ENCODE results near the gene LTBP2.

Gene LTBP2

DNA sequence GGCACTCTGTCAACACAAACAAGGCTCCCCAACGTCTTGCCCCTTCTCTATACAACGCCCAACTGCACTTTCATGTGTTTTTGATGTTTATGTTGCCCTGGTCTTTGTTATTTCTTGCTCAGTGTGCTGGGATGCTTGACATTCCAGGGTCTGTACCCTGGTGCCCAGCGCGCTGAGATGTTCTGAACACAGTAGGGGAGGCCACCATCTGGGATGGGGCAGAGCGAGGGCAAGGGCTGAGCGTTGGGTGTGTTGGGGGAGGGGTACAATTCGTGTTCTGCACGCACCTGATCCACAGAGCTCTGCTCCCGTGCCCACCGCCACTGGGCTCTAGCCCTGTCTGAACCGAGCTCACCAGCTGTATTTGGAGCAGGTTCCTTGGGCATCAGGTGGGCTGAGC, 65.6 kb downstream of the LTBP2 start:
- POLR2A ChIA-PET: no interaction called here
- Histone ChIP-seq H3K27me3 (replicated peaks in 2 of 5; ENCODE audit: control insufficient read depth in 4 of 5, insufficient read depth in 5 of 5, low read length in 4 of 5) (no peaks in the 10 kb centered on the region), H3K4me1 (ENCODE audit: control extremely low read depth in 1 of 4, control insufficient read depth in 4 of 4, insufficient read depth in 4 of 4, low read length in 3 of 4) (no peaks in the 10 kb centered on the region), H3K9me3 (ENCODE audit: control extremely low read depth in 1 of 5, control insufficient read depth in 4 of 5, insufficient read depth in 2 of 5, low read depth in 1 of 5, low read length in 4 of 5) (no peaks in the 10 kb centered on the region), H3K27ac (ENCODE audit: insufficient read depth in 1 of 2, low read depth in 1 of 2, low read length in 2 of 2, poor library complexity in 1 of 2, severe bottlenecking in 2 of 2) (no peak overlapping the region), H3K4me3 (ENCODE audit: control insufficient read depth in 1 of 7, extremely low read depth in 1 of 7, insufficient read depth in 4 of 7, low read depth in 2 of 7, low read length in 6 of 7) (no peak overlapping the region), H3K36me3 (ENCODE audit: control insufficient read depth in 4 of 4, insufficient read depth in 4 of 4, low read length in 3 of 4) (no peaks in the 10 kb centered on the region)
- DNase-seq: no peak
- CTCF ChIA-PET: interaction anchor here (0.9 kb wide), 1 partner anchor 58 kb away, joined by 3 read pairs; no protein-coding TSS in a partner anchor
- 94% methylated on average over 9 of the region's 11 CpGs for WGBS (ENCODE audit: insufficient coverage)

GRCh38 chr14:74545386-74545785, 66.7 kb downstream of the LTBP2 start:
- CTCF ChIA-PET: interaction anchor here (1.9 kb wide), 1 partner anchor 9 kb away, joined by 7 read pairs; no protein-coding TSS in a partner anchor
- Histone ChIP-seq H3K27me3 (replicated peaks in 2 of 5; ENCODE audit: control insufficient read depth in 4 of 5, insufficient read depth in 5 of 5, low read length in 4 of 5) (no peaks in the 10 kb centered on the region), H3K36me3 (ENCODE audit: control insufficient read depth in 4 of 4, insufficient read depth in 4 of 4, low read length in 3 of 4) (no peaks in the 10 kb centered on the region), H3K4me1 (ENCODE audit: control extremely low read depth in 1 of 4, control insufficient read depth in 4 of 4, insufficient read depth in 4 of 4, low read length in 3 of 4) (no peaks in the 10 kb centered on the region), H3K9me3 (ENCODE audit: control extremely low read depth in 1 of 5, control insufficient read depth in 4 of 5, insufficient read depth in 2 of 5, low read depth in 1 of 5, low read length in 4 of 5) (no peaks in the 10 kb centered on the region), H3K27ac (ENCODE audit: insufficient read depth in 1 of 2, low read depth in 1 of 2, low read length in 2 of 2, poor library complexity in 1 of 2, severe bottlenecking in 2 of 2) (no peak overlapping the region), H3K4me3 (ENCODE audit: control insufficient read depth in 1 of 7, extremely low read depth in 1 of 7, insufficient read depth in 4 of 7, low read depth in 2 of 7, low read length in 6 of 7) (no peak overlapping the region)
- 88% methylated on average over 4 of the region's 4 CpGs for WGBS (ENCODE audit: insufficient coverage)
- no peak for DNase-seq
- POLR2A ChIA-PET: no interaction called here

- POLR2A ChIA-PET: no interaction called here
- WGBS (ENCODE audit: insufficient coverage): 100% methylated on average over 3 of the region's 5 CpGs
- CTCF ChIA-PET: interaction anchor here (1.9 kb wide), 1 partner anchor 11 kb away, joined by 7 read pairs; no protein-coding TSS in a partner anchor
- Histone ChIP-seq H3K4me1 (ENCODE audit: control extremely low read depth in 1 of 4, control insufficient read depth in 4 of 4, insufficient read depth in 4 of 4, low read length in 3 of 4) (no peaks in the 10 kb centered on the region), H3K36me3 (ENCODE audit: control insufficient read depth in 4 of 4, insufficient read depth in 4 of 4, low read length in 3 of 4) (no peaks in the 10 kb centered on the region), H3K4me3 (ENCODE audit: control insufficient read depth in 1 of 7, extremely low read depth in 1 of 7, insufficient read depth in 4 of 7, low read depth in 2 of 7, low read length in 6 of 7) (no peak overlapping the region), H3K27me3 (replicated peaks in 2 of 5; ENCODE audit: control insufficient read depth in 4 of 5, insufficient read depth in 5 of 5, low read length in 4 of 5) (no peaks in the 10 kb centered on the region), H3K9me3 (ENCODE audit: control extremely low read depth in 1 of 5, control insufficient read depth in 4 of 5, insufficient read depth in 2 of 5, low read depth in 1 of 5, low read length in 4 of 5) (no peaks in the 10 kb centered on the region), H3K27ac (ENCODE audit: insufficient read depth in 1 of 2, low read depth in 1 of 2, low read length in 2 of 2, poor library complexity in 1 of 2, severe bottlenecking in 2 of 2) (no peak overlapping the region)
- DNase-seq: no peak
Measured at GRCh38 chr14:74543771-74544438, 68.1 kb downstream of the LTBP2 start.

- ChIA-PET CTCF (interaction anchor here (1.1 to 1.2 kb wide), 2 partner anchors 17 to 42 kb away, joined by 3 to 4 read pairs; no protein-coding TSS in a partner anchor), POLR2A (no interaction called here)
- no peak for DNase-seq
- Histone ChIP-seq H3K36me3 (ENCODE audit: control insufficient read depth in 4 of 4, insufficient read depth in 4 of 4, low read length in 3 of 4) (no peaks in the 10 kb centered on the region), H3K4me3 (ENCODE audit: control insufficient read depth in 1 of 7, extremely low read depth in 1 of 7, insufficient read depth in 4 of 7, low read depth in 2 of 7, low read length in 6 of 7) (no peak overlapping the region), H3K27me3 (replicated peaks in 2 of 5; ENCODE audit: control insufficient read depth in 4 of 5, insufficient read depth in 5 of 5, low read length in 4 of 5) (no peaks in the 10 kb centered on the region), H3K27ac (ENCODE audit: insufficient read depth in 1 of 2, low read depth in 1 of 2, low read length in 2 of 2, poor library complexity in 1 of 2, severe bottlenecking in 2 of 2) (no peak overlapping the region), H3K9me3 (ENCODE audit: control extremely low read depth in 1 of 5, control insufficient read depth in 4 of 5, insufficient read depth in 2 of 5, low read depth in 1 of 5, low read length in 4 of 5) (no peaks in the 10 kb centered on the region), H3K4me1 (ENCODE audit: control extremely low read depth in 1 of 4, control insufficient read depth in 4 of 4, insufficient read depth in 4 of 4, low read length in 3 of 4) (no peaks in the 10 kb centered on the region)
- WGBS (ENCODE audit: insufficient coverage): 96% methylated on average over 10 of the region's 10 CpGs
Measured at GRCh38 chr14:74542056-74542685, 69.9 kb downstream of the LTBP2 start.

GRCh38 chr14:74541225-74541624, 70.8 kb downstream of the LTBP2 start:
- POLR2A ChIA-PET: no interaction called here
- Histone ChIP-seq H3K4me1 (ENCODE audit: control extremely low read depth in 1 of 4, control insufficient read depth in 4 of 4, insufficient read depth in 4 of 4, low read length in 3 of 4) (no peaks in the 10 kb centered on the region), H3K4me3 (ENCODE audit: control insufficient read depth in 1 of 7, extremely low read depth in 1 of 7, insufficient read depth in 4 of 7, low read depth in 2 of 7, low read length in 6 of 7) (no peak overlapping the region), H3K9me3 (ENCODE audit: control extremely low read depth in 1 of 5, control insufficient read depth in 4 of 5, insufficient read depth in 2 of 5, low read depth in 1 of 5, low read length in 4 of 5) (no peaks in the 10 kb centered on the region), H3K27me3 (replicated peaks in 2 of 5; ENCODE audit: control insufficient read depth in 4 of 5, insufficient read depth in 5 of 5, low read length in 4 of 5) (no peaks in the 10 kb centered on the region), H3K27ac (ENCODE audit: insufficient read depth in 1 of 2, low read depth in 1 of 2, low read length in 2 of 2, poor library complexity in 1 of 2, severe bottlenecking in 2 of 2) (no peak overlapping the region), H3K36me3 (ENCODE audit: control insufficient read depth in 4 of 4, insufficient read depth in 4 of 4, low read length in 3 of 4) (no peaks in the 10 kb centered on the region)
- no peak for DNase-seq
- CTCF ChIA-PET: interaction anchor here (1.1 kb wide), 1 partner anchor 18 kb away, joined by 3 read pairs; no protein-coding TSS in a partner anchor
- WGBS (ENCODE audit: insufficient coverage): 100% methylated on average over 1 of the region's 3 CpGs

DNA sequence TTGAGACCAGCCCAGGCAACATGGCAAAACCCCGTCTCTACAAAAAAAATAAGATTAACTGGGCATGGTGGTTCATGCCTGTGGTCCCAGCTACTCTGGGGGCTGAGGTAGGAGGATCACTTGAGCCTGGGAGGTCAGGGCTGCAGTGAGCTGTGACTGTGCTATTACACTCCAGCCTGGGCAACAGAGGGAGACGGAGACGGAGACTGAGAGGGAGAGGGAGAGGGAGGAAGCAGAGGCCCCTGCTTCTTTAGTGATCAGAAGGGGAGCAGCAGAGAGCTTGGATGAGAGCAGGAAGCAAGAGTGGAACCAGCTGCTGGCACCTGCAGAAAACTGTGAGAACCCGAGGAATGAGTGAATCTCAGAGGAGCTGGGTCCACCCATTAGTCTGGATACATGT, 72.5 kb downstream of the LTBP2 start:
- Histone ChIP-seq H3K27me3 (replicated peaks in 2 of 5; ENCODE audit: control insufficient read depth in 4 of 5, insufficient read depth in 5 of 5, low read length in 4 of 5) (no peaks in the 10 kb centered on the region), H3K4me3 (ENCODE audit: control insufficient read depth in 1 of 7, extremely low read depth in 1 of 7, insufficient read depth in 4 of 7, low read depth in 2 of 7, low read length in 6 of 7) (no peak overlapping the region), H3K9me3 (ENCODE audit: control extremely low read depth in 1 of 5, control insufficient read depth in 4 of 5, insufficient read depth in 2 of 5, low read depth in 1 of 5, low read length in 4 of 5) (no peaks in the 10 kb centered on the region), H3K27ac (ENCODE audit: insufficient read depth in 1 of 2, low read depth in 1 of 2, low read length in 2 of 2, poor library complexity in 1 of 2, severe bottlenecking in 2 of 2) (no peak overlapping the region), H3K36me3 (ENCODE audit: control insufficient read depth in 4 of 4, insufficient read depth in 4 of 4, low read length in 3 of 4) (no peaks in the 10 kb centered on the region), H3K4me1 (ENCODE audit: control extremely low read depth in 1 of 4, control insufficient read depth in 4 of 4, insufficient read depth in 4 of 4, low read length in 3 of 4) (no peaks in the 10 kb centered on the region)
- DNase-seq: no peak
- ChIA-PET POLR2A (interaction anchor here (0.6 kb wide), 1 partner anchor 41 kb away, joined by 3 read pairs; no protein-coding TSS in a partner anchor), CTCF (interaction anchor here (0.6 to 1.3 kb wide), 5 partner anchors 10 to 24 kb away, joined by 3 to 5 read pairs (median 3); no protein-coding TSS in a partner anchor)
- 82% methylated on average over 3 of the region's 4 CpGs for WGBS (ENCODE audit: insufficient coverage)

Data from common myeloid progenitor, CD34-positive (primary cell).